Endothelial cell of umbilical vein (primary cell): ENCODE results near the gene SFI1. TPM values are rescaled to one million over a fixed set of nuclear protein-coding genes. Genes with fewer than 3 reads are reported as not detected.

Experiments used
- BruUV-seq: library from RNA; stranded (reverse); fragments of 400-500 nt; replicated peaks from 2 replicates; lab custom pipeline; 2021; lab: Mats Ljungman, UMichigan
- CTCF ChIA-PET: fragments of 300-600, 350-600 bp; sonication (Branson Sonifier 250); formaldehyde crosslinking; loops from one replicate; lab custom pipeline; 2021; ENCODE audit warnings: antibody characterized with exemption, inconsistent platforms; lab: Charles Lee
- POLR2A ChIA-PET: fragments of 300-600, 350-600 bp; sonication (Branson Sonifier 250); formaldehyde crosslinking; loops from one replicate; lab custom pipeline; 2021; ENCODE audit warnings: antibody characterized with exemption, inconsistent platforms; lab: Charles Lee
- DNase-seq: peaks from one replicate; pipeline ENCODE4 v3.0.0-alpha.2; 2011; ENCODE audit warnings: low read depth, low spot score
- FAIRE-seq: peaks from 2 replicates; lab custom pipeline; 2011; peaks lifted over from hg19 to GRCh38; lab: Jason Lieb, UNC
- H2AFZ ChIP-seq: 2 replicates; pipeline ENCODE4 v1.6.0; 2012; ENCODE audit warnings: low read depth, low read length, control low read depth, inconsistent platforms
- H3K27ac ChIP-seq: 2 replicates; pipeline ENCODE4 v1.5.1; 2011; ENCODE audit warnings: low read depth, mild to moderate bottlenecking, control low read depth, low read length, moderate library complexity; ENCODE audit not compliant: insufficient read depth
- H3K27me3 ChIP-seq, 2 experiments: 2 replicates each; pipeline versions ENCODE4 v1.6.0 to v1.6.1; 2011; ENCODE audit warnings: low read length in 2 of 2, mixed read lengths in 1 of 2; ENCODE audit not compliant: control insufficient read depth in 2 of 2, insufficient read depth in 2 of 2
- H3K36me3 ChIP-seq, 2 experiments: 2 replicates in 1 of 2; 3 replicates in 1 of 2; pipeline ENCODE4 v1.5.1; 2011; ENCODE audit warnings: low read length in 2 of 2, mild to moderate bottlenecking in 1 of 2, moderate library complexity in 1 of 2; ENCODE audit not compliant: control insufficient read depth in 2 of 2, insufficient read depth in 2 of 2; ENCODE audit errors: extremely low read depth in 1 of 2
- H3K4me1 ChIP-seq: 3 replicates; pipeline ENCODE4 v1.5.1; 2011; ENCODE audit warnings: mild to moderate bottlenecking, low read length; ENCODE audit not compliant: control insufficient read depth, insufficient read depth; ENCODE audit errors: extremely low read depth
- H3K4me2 ChIP-seq: 2 replicates; pipeline ENCODE4 v1.6.1; 2011; ENCODE audit warnings: low read length, control low read depth, mixed read lengths; ENCODE audit not compliant: insufficient read depth
- H3K4me3 ChIP-seq, 3 experiments: fragments of 200-600 bp in 1 of 3; sonication (generic), shearing (Covaris generic) in 1 of 3; replicated peaks in 1 of 3; 2 replicates each; pipeline ENCODE4 v1.5.1; 2011 to 2016; ENCODE audit warnings: control low read depth in 3 of 3, low read length in 3 of 3, mild to moderate bottlenecking in 2 of 3, inconsistent platforms in 1 of 3, low read depth in 1 of 3, moderate library complexity in 1 of 3; ENCODE audit not compliant: insufficient read depth in 1 of 3
- H3K79me2 ChIP-seq: 2 replicates; pipeline ENCODE4 v1.6.0; 2012; ENCODE audit warnings: low read length, inconsistent platforms; ENCODE audit not compliant: control insufficient read depth, insufficient read depth
- H3K9ac ChIP-seq: replicated peaks from 2 replicates; pipeline ENCODE3; 2011; ENCODE audit warnings: low read length, control low read depth; ENCODE audit not compliant: insufficient read depth; ENCODE audit errors: extremely low read depth
- H3K9me1 ChIP-seq: replicated peaks from 3 replicates; pipeline ENCODE4 v1.6.0; 2011; ENCODE audit warnings: mild to moderate bottlenecking, low read length; ENCODE audit not compliant: control insufficient read depth, insufficient read depth; ENCODE audit errors: extremely low read depth
- H3K9me3 ChIP-seq: replicated peaks from 2 replicates; pipeline ENCODE4 v1.5.1; 2012; ENCODE audit warnings: low read length, inconsistent platforms; ENCODE audit not compliant: control insufficient read depth, insufficient read depth
- H4K20me1 ChIP-seq: replicated peaks from 2 replicates; pipeline ENCODE3; 2011; ENCODE audit warnings: mild to moderate bottlenecking, low read length; ENCODE audit not compliant: control insufficient read depth, insufficient read depth; ENCODE audit errors: extremely low read depth
- GATA2 ChIP-seq: IDR thresholded peaks from 2 replicates; pipeline ENCODE4 v1.7.0; 2011; ENCODE audit warnings: low read depth, mild to moderate bottlenecking, moderate library complexity, mixed read lengths, low read length; ENCODE audit not compliant: insufficient read length, insufficient read depth
- POLR2A ChIP-seq: IDR thresholded peaks from 2 replicates; pipeline ENCODE4 v1.6.1; 2012; ENCODE audit warnings: low read depth, mild to moderate bottlenecking, control low read depth, low read length
- dilution Hi-C: fragments of 300-500 bp; cut with MboI; formaldehyde crosslinking; loops from one replicate; pipeline ENCODE4 v1.15.0; 2019; ENCODE audit warnings: low sequenced_read_pairs; ENCODE audit not compliant: extremely low pct_ligation_motif_present
- intact Hi-C: fragments of 100-400 bp; cut with micrococcal nuclease; formaldehyde crosslinking; loops from one replicate; pipeline ENCODE4 v1.10.0; 2022
- polyA plus RNA-seq, 4 experiments: library from polyadenylated mRNA; depleted of rRNA in 3 of 4; stranded (reverse) in 3 of 4; unstranded in 1 of 4; fragments of >200 nt; gene quantifications; 2 replicates each; pipeline versions ENCODE4 v1.2.1 to v1.2.3, GENCODE V29; 2011 to 2012; ENCODE audit warnings: missing spikeins in 1 of 4
- total RNA-seq: library from RNA; stranded (reverse); gene quantifications from 2 replicates; pipeline ENCODE4 v1.2.3, GENCODE V29; 2021
- TF ChIP-seq, protein P1 (sequence below), 2 donors: IDR thresholded peaks; 1 replicate in 1 of 2; 2 replicates in 1 of 2; pipeline ENCODE4 v1.5.1; 2011; ENCODE audit warnings: low read length in 2 of 2, mild to moderate bottlenecking in 2 of 2, moderate library complexity in 2 of 2, control low read depth in 1 of 2, inconsistent platforms in 1 of 2, low read depth in 1 of 2; ENCODE audit not compliant: insufficient read depth in 1 of 2; ENCODE audit errors: extremely low read depth in 1 of 2

The SFI1 gene
- total and polyA plus RNA-seq, 2 donors (not counting 3 experiments of a cell fraction or from before 2014, with no cell fraction given), result 12.5 to 46.4 TPM

DNA sequence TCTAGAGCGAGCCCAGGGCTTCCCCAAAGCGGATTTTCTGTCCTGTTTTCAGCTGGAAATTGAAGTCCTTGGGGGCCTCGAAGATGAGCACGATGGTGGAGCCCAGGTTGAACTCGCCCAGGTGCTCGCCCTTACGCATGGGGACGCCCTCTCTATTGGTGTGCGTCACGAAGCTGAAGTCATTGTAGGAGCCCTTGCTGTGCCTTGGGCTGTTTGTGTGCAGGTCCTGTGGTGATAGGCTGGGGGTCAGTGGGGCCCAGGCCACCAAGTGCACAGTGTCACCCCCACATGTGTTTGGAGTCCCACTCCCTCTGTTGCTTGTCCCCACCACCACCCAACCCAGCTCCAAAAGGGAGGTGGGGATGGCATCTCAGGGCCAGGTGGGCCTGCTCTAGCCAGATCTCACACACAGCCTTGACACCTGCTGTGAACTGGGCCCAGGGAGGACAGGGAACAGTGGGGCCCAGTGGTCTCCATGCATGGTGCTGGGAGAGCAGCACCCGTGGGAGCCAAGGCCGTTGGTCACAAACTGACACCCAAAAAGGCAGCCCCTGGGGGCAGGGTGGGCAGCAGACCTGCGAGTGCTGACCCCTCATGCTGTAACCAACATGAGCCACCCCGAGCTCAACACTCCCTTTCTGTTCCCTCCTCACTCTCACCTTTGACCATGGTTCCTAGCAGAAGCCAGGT lies 123.4 kb downstream of the SFI1 start:
- POLR2A ChIA-PET, result interaction anchor here (1.6 kb wide), 1 partner anchor 10 kb away, joined by 4 read pairs; no protein-coding TSS in a partner anchor
- H4K20me1 ChIP-seq, result no peaks in the 10 kb centered on the region

More for the DNA sequence above, 123.4 kb downstream of the SFI1 start:
- H3K4me3 ChIP-seq, result no peak overlapping the region
- no peak overlapping the region for H2AFZ ChIP-seq
- CTCF ChIA-PET, result interaction anchor here (0.5 to 1.3 kb wide), 3 partner anchors 9 to 59 kb away, joined by 3 read pairs; no protein-coding TSS in a partner anchor
- H3K9me3 ChIP-seq, result no peaks in the 10 kb centered on the region
- intact Hi-C loops, result no loop called here
- H3K4me2 ChIP-seq, result no peak overlapping the region
- H3K79me2 ChIP-seq, result peaks cover 35% of the 10 kb centered on the region
- no peak overlapping the region for H3K9ac ChIP-seq
- dilution Hi-C loops, result no loop called here
- no peak overlapping the region for H3K27ac ChIP-seq
- no peaks in the 10 kb centered on the region for H3K9me1 ChIP-seq
- no TSS peak for BruUV-seq
- TF ChIP-seq GATA2 (no peak), POLR2A (peak; percentile 14)
- TF ChIP-seq, protein P1, sequence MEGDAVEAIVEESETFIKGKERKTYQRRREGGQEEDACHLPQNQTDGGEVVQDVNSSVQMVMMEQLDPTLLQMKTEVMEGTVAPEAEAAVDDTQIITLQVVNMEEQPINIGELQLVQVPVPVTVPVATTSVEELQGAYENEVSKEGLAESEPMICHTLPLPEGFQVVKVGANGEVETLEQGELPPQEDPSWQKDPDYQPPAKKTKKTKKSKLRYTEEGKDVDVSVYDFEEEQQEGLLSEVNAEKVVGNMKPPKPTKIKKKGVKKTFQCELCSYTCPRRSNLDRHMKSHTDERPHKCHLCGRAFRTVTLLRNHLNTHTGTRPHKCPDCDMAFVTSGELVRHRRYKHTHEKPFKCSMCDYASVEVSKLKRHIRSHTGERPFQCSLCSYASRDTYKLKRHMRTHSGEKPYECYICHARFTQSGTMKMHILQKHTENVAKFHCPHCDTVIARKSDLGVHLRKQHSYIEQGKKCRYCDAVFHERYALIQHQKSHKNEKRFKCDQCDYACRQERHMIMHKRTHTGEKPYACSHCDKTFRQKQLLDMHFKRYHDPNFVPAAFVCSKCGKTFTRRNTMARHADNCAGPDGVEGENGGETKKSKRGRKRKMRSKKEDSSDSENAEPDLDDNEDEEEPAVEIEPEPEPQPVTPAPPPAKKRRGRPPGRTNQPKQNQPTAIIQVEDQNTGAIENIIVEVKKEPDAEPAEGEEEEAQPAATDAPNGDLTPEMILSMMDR (IDR thresholded peaks at IDR 0.05; ENCODE audit: extremely low read depth in 1 of 2, insufficient read depth in 1 of 2, low read depth in 1 of 2, low read length in 2 of 2), result no peak
- FAIRE-seq (no peak), DNase-seq (no peak)
- H3K27me3 ChIP-seq, result no peaks in the 10 kb centered on the region
- peaks cover 6% of the 10 kb centered on the region for H3K4me1 ChIP-seq
- H3K36me3 ChIP-seq, result peaks cover 2 to 37% of the 10 kb centered on the region in 2 experiments
